Activated CD8-positive, alpha-beta T cell treated with anti-CD3 and anti-CD28 coated beads, Interleukin-2, amount 10 ng/mL, durations not matched to agents 7 days and 5 days (primary cell): Measurements from ENCODE around the gene SPDYE6. TPM values are rescaled to one million over a fixed set of nuclear protein-coding genes. Genes with fewer than 3 reads are reported as not detected.
"Not testable (repeated sequence)": the region's sequence is repeated elsewhere in the genome, so short reads cannot be mapped to it uniquely, and the experiment has no call there.

Experiments used
- ATAC-seq: fragments of 150-1000 bp; cut with Tn5 transposase; one replicate; pipeline ENCODE4 v1.10.0; 2021; ENCODE audit warnings: moderate library complexity
- CTCF ChIA-PET: fragments of 350-600 bp; sonication (Branson Sonifier 250); formaldehyde crosslinking; loops from one replicate; lab custom pipeline; 2021; ENCODE audit warnings: antibody characterized with exemption; lab: Charles Lee
- POLR2A ChIA-PET: fragments of 350-600 bp; sonication (Branson Sonifier 250); formaldehyde crosslinking; loops from one replicate; lab custom pipeline; 2021; ENCODE audit warnings: antibody characterized with exemption; lab: Charles Lee
- DNase-seq: peaks from one replicate; pipeline ENCODE4 v3.0.0-alpha.2; 2020
- H3K27ac Mint-ChIP-seq: one replicate; pipeline ENCODE4 v1.8.0; 2021; ENCODE audit warnings: mild to moderate bottlenecking, mixed read lengths
- H3K27me3 Mint-ChIP-seq: one replicate; pipeline ENCODE4 v1.8.0; 2021; ENCODE audit warnings: low read depth, mixed read lengths
- H3K36me3 Mint-ChIP-seq: one replicate; pipeline ENCODE4 v1.8.0; 2021; ENCODE audit warnings: low read depth, mixed read lengths
- H3K4me1 Mint-ChIP-seq: one replicate; pipeline ENCODE4 v1.8.0; 2021; ENCODE audit warnings: low read depth, mixed read lengths
- H3K4me3 Mint-ChIP-seq: one replicate; pipeline ENCODE4 v1.8.0; 2021; ENCODE audit warnings: mild to moderate bottlenecking, mixed read lengths
- H3K9me3 Mint-ChIP-seq: one replicate; pipeline ENCODE4 v1.8.0; 2022; ENCODE audit warnings: mixed read lengths; ENCODE audit not compliant: insufficient read depth
- total RNA-seq, 2 experiments: library from RNA; stranded (reverse); gene quantifications; one replicate each; pipeline ENCODE4 v1.2.3, GENCODE V29; 2021

SPDYE6 gene
- total RNA-seq, 2 experiments from 2014 or later, result not detected

DNA sequence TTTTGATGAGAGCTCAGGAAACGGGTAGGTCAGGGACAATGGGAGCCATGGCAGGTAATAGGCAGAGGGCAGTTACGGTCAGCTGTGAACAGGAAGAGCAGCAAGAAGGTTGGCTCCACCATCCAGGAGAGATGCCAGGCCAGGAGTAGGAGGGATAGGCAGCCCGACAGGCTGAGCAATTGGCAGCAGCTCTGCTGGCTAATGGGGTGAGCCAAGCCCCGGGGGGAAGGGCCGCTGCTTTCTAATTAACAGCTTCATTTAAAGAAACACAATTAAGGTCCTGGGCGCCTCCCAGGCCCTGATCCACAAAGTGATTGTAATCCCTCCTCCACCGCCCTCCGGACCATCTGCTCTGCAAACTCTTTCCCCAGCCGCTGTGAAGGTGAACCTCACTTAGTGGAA, 45.8 kb downstream of the SPDYE6 start:
- ChIA-PET POLR2A (no interaction called here), CTCF (no interaction called here)
- Mint-ChIP-seq H3K4me3 (no peak overlapping the region), H3K4me1 (peaks cover 8% of the 10 kb centered on the region), H3K27me3 (no peaks in the 10 kb centered on the region), H3K36me3 (no peaks in the 10 kb centered on the region), H3K9me3 (no peaks in the 10 kb centered on the region), H3K27ac (no peak overlapping the region)
- DNase-seq (no peak), ATAC-seq (no peak)

GRCh38 chr7:102306916-102307677, 49.1 kb downstream of the SPDYE6 start:
- DNase-seq, result peak; percentile 49
- no peak overlapping the region for H3K4me3 Mint-ChIP-seq
- ChIA-PET CTCF (interaction anchor here (0.6 to 1.2 kb wide), 2 partner anchors 27 to 991 kb away, joined by 3 to 4 read pairs; no protein-coding TSS in a partner anchor), POLR2A (interaction anchor here (0.9 kb wide), 1 partner anchor 89 kb away, joined by 3 read pairs; the partner anchor contains the start of gene PRKRIP1)
- peak; percentile 59 for ATAC-seq
- no peaks in the 10 kb centered on the region for H3K9me3 Mint-ChIP-seq
- no peaks in the 10 kb centered on the region for H3K36me3 Mint-ChIP-seq
- peaks cover 8% of the 10 kb centered on the region for H3K4me1 Mint-ChIP-seq
- H3K27me3 Mint-ChIP-seq, result no peaks in the 10 kb centered on the region
- no peak overlapping the region for H3K27ac Mint-ChIP-seq

DNA sequence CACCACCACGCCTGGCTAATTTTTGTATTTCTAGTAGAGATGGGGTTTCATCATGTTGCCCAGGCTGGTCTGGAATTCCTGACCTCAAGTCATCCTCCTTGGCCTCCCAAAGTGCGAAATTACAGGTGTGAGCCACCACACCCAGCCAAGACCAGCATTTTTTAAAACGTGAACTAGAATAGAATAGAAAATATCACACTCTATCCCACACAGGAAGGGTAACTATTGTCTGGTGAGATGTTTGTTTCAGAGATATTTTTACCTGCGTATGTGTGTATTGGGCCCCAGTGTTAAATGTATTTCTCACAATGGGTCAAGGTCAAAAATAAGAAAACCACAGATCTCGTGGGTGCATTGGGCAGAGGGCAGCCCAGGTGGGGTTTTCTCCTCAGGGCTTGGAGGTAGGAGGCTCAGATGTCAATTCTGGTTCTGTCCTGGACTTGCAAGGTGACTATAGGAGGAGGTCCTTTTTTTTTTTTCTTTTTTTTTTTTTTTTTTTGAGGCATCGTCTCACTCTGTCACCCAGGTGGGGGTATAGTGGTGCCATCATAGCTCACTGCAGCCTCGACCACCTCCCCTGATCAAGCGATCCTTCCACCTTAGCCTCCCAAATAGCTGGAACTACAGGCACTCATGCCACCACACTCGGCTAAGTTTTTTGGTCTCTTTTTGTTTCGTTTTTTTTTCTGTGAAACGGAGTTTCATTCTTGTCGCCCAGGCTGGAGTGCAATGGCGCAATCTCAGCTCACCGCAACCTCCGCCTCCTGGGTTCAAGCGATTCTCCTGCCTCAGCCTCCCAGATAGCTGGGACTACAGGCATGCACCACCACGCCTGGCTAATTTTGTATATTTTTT, 50.6 kb downstream of the SPDYE6 start:
- H3K9me3 Mint-ChIP-seq, result no peaks in the 10 kb centered on the region
- H3K27ac Mint-ChIP-seq, result peak overlapping the region; percentile 30
- ChIA-PET POLR2A (no interaction called here), CTCF (no interaction called here)
- DNase-seq (no peak), ATAC-seq (no peak)
- no peaks in the 10 kb centered on the region for H3K36me3 Mint-ChIP-seq
- no peak overlapping the region for H3K4me3 Mint-ChIP-seq
- no peaks in the 10 kb centered on the region for H3K27me3 Mint-ChIP-seq
- peaks cover 8% of the 10 kb centered on the region for H3K4me1 Mint-ChIP-seq

- Mint-ChIP-seq H3K27ac (no peak overlapping the region), H3K4me3 (no peak overlapping the region), H3K9me3 (no peaks in the 10 kb centered on the region), H3K36me3 (no peaks in the 10 kb centered on the region), H3K27me3 (no peaks in the 10 kb centered on the region), H3K4me1 (peaks cover 8% of the 10 kb centered on the region)
- DNase-seq, result no peak
- ChIA-PET POLR2A (no interaction called here), CTCF (no interaction called here)
- ATAC-seq, result no peak
Measured at GRCh38 chr7:102304668-102305067, 51.6 kb downstream of the SPDYE6 start.

DNA sequence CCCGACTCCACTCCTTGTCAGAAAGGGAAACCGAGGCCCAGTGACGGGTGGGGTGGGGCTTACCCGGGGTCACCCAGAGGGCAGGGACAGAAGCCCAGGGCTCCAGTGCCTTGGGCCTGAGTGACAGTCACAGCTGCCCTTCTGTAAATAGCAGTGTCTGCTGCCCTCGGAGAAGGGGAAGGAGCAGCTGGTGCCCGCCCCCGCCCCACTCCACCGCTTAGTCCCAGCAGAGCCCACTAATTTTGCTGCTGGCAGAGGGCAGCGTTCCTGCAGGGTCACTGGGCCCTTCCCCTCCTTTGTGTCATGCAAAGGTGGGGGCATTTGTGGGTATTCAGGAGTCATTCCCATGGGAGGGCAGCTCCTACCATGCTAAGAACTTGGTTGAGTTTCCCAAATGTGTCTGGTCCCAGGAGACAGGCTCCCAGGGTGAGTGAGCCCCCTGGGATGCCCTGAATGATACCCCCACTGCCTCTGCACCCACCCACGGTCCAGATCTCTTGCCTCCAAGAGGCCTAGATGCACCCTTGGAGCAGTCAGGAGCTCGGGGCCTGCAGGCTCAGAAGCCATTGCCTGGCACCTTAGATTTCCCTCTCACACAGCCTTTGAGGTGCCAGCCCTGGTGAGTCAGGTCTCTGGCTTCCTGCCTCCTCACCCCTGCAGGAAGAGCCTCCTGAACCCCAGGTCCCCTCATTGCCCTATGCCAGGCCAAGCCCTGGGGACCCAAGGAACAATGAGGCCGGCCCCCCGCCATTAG, 52.4 kb downstream of the SPDYE6 start:
- CTCF ChIA-PET, result no interaction called here
- DNase-seq (no peak), ATAC-seq (no peak)
- Mint-ChIP-seq H3K4me3 (no peak overlapping the region), H3K9me3 (no peaks in the 10 kb centered on the region), H3K27me3 (no peaks in the 10 kb centered on the region), H3K36me3 (no peaks in the 10 kb centered on the region), H3K27ac (no peak overlapping the region), H3K4me1 (peaks cover 8% of the 10 kb centered on the region)
- POLR2A ChIA-PET, result no interaction called here

DNA sequence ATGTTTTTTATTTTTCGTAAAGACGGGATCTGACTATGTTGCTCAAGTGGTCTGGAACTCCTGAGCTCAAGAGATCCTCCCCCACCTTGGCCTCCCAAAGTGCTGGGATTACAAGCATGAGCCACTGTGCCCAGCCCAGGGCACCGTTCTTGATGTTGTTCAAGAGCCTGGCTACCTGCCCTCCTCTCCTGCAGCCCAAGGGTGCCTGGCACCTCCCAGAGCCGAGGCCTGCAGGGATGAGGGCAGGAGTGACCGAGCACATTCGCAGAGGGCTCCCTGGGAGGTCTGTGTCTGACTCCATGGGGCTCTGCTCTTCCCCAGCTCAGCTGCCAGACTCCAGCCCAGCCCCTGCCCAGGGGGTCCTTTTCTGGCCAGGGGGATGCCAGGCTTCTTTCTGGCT, 54.2 kb downstream of the SPDYE6 start:
- no peak for DNase-seq
- no peak overlapping the region for H3K27ac Mint-ChIP-seq
- ChIA-PET CTCF (no interaction called here), POLR2A (no interaction called here)
- no peaks in the 10 kb centered on the region for H3K27me3 Mint-ChIP-seq
- H3K4me1 Mint-ChIP-seq, result peaks cover 4% of the 10 kb centered on the region
- no peaks in the 10 kb centered on the region for H3K36me3 Mint-ChIP-seq
- H3K4me3 Mint-ChIP-seq, result no peak overlapping the region
- no peak for ATAC-seq
- H3K9me3 Mint-ChIP-seq, result no peaks in the 10 kb centered on the region

GRCh38 chr7:102301367-102301766, 54.9 kb downstream of the SPDYE6 start:
- H3K4me1 Mint-ChIP-seq, H3K27ac Mint-ChIP-seq, H3K36me3 Mint-ChIP-seq, ATAC-seq, H3K9me3 Mint-ChIP-seq, DNase-seq, H3K27me3 Mint-ChIP-seq, POLR2A ChIA-PET, H3K4me3 Mint-ChIP-seq, CTCF ChIA-PET: not testable (repeated sequence)

DNA sequence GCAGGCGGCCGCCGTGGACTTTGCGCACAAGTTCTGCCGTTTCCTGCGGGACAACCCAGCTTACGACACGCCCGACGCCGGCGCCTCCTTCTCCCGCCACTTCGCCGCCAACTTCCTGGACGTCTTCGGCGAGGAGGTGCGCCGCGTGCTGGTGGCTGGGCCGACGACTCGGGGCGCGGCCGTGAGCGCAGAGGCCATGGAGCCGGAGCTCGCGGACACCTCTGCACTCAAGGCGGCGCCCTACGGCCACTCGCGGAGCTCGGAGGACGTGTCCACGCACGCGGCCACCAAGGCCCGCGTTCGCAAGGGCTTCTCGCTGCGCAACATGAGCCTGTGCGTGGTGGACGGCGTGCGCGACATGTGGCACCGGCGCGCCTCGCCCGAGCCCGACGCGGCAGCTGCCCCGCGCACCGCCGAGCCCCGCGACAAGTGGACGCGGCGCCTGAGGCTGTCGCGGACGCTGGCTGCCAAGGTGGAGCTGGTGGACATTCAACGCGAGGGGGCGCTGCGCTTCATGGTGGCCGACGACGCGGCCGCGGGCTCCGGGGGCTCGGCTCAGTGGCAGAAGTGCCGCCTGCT, 55.5 kb downstream of the SPDYE6 start:
- ChIA-PET CTCF (no interaction called here), POLR2A (no interaction called here)
- no peaks in the 10 kb centered on the region for H3K36me3 Mint-ChIP-seq
- H3K4me1 Mint-ChIP-seq, result peaks cover 2% of the 10 kb centered on the region
- no peak overlapping the region for H3K27ac Mint-ChIP-seq
- H3K4me3 Mint-ChIP-seq, result no peak overlapping the region
- no peak for DNase-seq
- no peaks in the 10 kb centered on the region for H3K9me3 Mint-ChIP-seq
- ATAC-seq, result no peak
- no peaks in the 10 kb centered on the region for H3K27me3 Mint-ChIP-seq

DNA sequence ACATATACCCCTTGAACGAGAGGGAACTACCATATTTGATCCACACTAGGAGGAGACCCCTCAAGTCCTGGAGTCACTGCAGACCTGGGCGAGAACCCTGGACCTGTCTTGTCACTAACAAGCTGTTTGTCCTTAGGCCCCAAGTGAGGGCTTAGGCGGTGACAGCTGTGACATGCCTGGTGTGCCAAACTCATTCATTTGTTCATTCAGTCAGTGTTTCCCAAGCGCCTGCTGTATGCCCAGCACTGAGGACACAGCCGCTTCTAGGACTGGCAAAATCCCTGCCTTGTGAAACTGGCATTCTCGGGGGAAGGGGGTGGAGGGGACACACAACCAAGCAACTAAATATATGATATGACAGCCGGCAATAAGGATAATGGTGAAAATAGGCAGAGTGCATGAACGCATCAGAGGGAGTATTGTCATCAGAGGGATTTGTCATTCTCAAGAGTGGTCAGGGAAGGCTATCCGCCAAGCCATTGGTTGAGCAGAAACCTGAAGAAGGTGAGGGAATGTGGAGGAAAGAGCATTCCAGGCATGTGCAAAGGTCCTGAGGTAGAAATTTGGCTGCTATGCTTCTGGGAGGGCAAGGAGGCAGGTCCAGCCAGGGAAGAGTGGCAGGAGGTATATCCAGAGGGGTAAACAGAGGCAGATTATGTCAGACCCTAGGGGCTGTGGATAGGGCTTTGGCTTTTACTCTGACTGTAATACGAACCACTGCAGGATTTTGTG, 58.6 kb downstream of the SPDYE6 start:
- DNase-seq (no peak), ATAC-seq (no peak)
- no peaks in the 10 kb centered on the region for H3K9me3 Mint-ChIP-seq
- H3K27ac Mint-ChIP-seq, result no peak overlapping the region
- no peak overlapping the region for H3K4me3 Mint-ChIP-seq
- POLR2A ChIA-PET, result no interaction called here
- CTCF ChIA-PET, result interaction anchor here (0.7 kb wide), 1 partner anchor 649 kb away, joined by 3 read pairs; no protein-coding TSS in a partner anchor
- H3K36me3 Mint-ChIP-seq, result no peaks in the 10 kb centered on the region
- H3K4me1 Mint-ChIP-seq, result no peaks in the 10 kb centered on the region
- H3K27me3 Mint-ChIP-seq, result no peaks in the 10 kb centered on the region

DNA sequence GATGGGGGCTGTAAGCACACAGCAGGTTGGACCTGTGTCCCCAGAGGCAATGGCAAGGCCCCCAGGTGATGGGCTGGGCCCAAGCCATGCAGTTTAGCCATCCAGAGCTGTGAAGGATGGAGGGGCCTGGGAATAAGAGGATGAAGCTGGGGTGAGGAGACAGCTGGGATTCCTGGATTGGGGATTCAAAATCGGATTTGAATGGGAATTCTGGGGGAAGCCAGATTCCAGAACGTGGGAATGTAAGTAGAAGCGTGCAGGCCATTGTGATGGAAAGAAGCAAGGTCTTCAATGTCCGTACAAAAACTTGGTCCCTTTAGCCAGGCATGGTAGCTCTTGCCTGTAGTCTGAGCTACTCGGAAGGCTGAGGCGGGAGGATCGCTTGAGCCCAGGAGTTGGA, 59.7 kb downstream of the SPDYE6 start:
- Mint-ChIP-seq H3K4me3 (no peak overlapping the region), H3K9me3 (no peaks in the 10 kb centered on the region), H3K27ac (no peak overlapping the region), H3K27me3 (no peaks in the 10 kb centered on the region), H3K4me1 (peaks cover 6% of the 10 kb centered on the region), H3K36me3 (no peaks in the 10 kb centered on the region)
- ChIA-PET POLR2A (no interaction called here), CTCF (no interaction called here)
- ATAC-seq (no peak), DNase-seq (no peak)

GRCh38 chr7:102296179-102296438, 60.1 kb downstream of the SPDYE6 start:
- H3K4me1 Mint-ChIP-seq, result peaks cover 10% of the 10 kb centered on the region
- ChIA-PET CTCF (no interaction called here), POLR2A (no interaction called here)
- H3K36me3 Mint-ChIP-seq, result no peaks in the 10 kb centered on the region
- no peak overlapping the region for H3K27ac Mint-ChIP-seq
- no peaks in the 10 kb centered on the region for H3K27me3 Mint-ChIP-seq
- no peak overlapping the region for H3K4me3 Mint-ChIP-seq
- H3K9me3 Mint-ChIP-seq, result no peaks in the 10 kb centered on the region
- DNase-seq (no peak), ATAC-seq (no peak)
